Measurements from ENCODE around the gene RBM19.
A peak's percentile ranks its signal among the peaks of the same experiment; 100 is the strongest.

RBM19 gene

GRCh38 chr12:113948151-113948914 is 17.8 kb downstream of the RBM19 start:
- H3K27ac Mint-ChIP-seq, result no peak overlapping the region
- no peaks in the 10 kb centered on the region for H3K9me3 Mint-ChIP-seq
- no peak overlapping the region for H3K4me3 Mint-ChIP-seq
- ATAC-seq (no peak), DNase-seq (no peak)
- no peaks in the 10 kb centered on the region for H3K27me3 Mint-ChIP-seq
- H3K4me1 Mint-ChIP-seq, result no peaks in the 10 kb centered on the region

- Mint-ChIP-seq H3K27ac (peak overlapping the region in 1 of 2 donors; percentile 54), H3K4me3 (no peak overlapping the region), H3K9me3 (no peaks in the 10 kb centered on the region), H3K4me1 (no peaks in the 10 kb centered on the region), H3K27me3 (no peaks in the 10 kb centered on the region)
- ATAC-seq, result no peak
- DNase-seq, result no peak
These were observed 19.9 kb downstream of the RBM19 start for GRCh38 chr12:113946175-113946574.

GRCh38 chr12:113945174-113946173 is 20.7 kb downstream of the RBM19 start:
- H3K27me3 Mint-ChIP-seq, result no peaks in the 10 kb centered on the region
- H3K4me1 Mint-ChIP-seq, result no peaks in the 10 kb centered on the region
- ATAC-seq, result no peak
- H3K4me3 Mint-ChIP-seq, result no peak overlapping the region
- no peak for DNase-seq
- H3K9me3 Mint-ChIP-seq, result no peaks in the 10 kb centered on the region
- H3K27ac Mint-ChIP-seq, result peak overlapping the region in 1 of 2 donors; percentile 54

GRCh38 chr12:113942209-113942608 is 23.9 kb downstream of the RBM19 start:
- no peaks in the 10 kb centered on the region for H3K27me3 Mint-ChIP-seq
- no peaks in the 10 kb centered on the region for H3K9me3 Mint-ChIP-seq
- H3K4me3 Mint-ChIP-seq, result no peak overlapping the region
- H3K27ac Mint-ChIP-seq, result peak overlapping the region in 1 of 2 donors; percentile 87
- no peak for ATAC-seq
- DNase-seq, result no peak
- no peaks in the 10 kb centered on the region for H3K4me1 Mint-ChIP-seq

GRCh38 chr12:113941208-113941486 is 25.0 kb downstream of the RBM19 start:
- no peak for DNase-seq
- Mint-ChIP-seq H3K4me3 (no peak overlapping the region), H3K4me1 (no peaks in the 10 kb centered on the region), H3K27me3 (no peaks in the 10 kb centered on the region), H3K27ac (no peak overlapping the region), H3K9me3 (no peaks in the 10 kb centered on the region)
- no peak for ATAC-seq

GRCh38 chr12:113940357-113941207 is 25.5 kb downstream of the RBM19 start:
- H3K4me1 Mint-ChIP-seq, result no peaks in the 10 kb centered on the region
- ATAC-seq, result no peak
- H3K9me3 Mint-ChIP-seq, result no peaks in the 10 kb centered on the region
- no peak overlapping the region for H3K4me3 Mint-ChIP-seq
- DNase-seq, result no peak
- peak overlapping the region in 1 of 2 donors; percentile 4 for H3K27ac Mint-ChIP-seq
- no peaks in the 10 kb centered on the region for H3K27me3 Mint-ChIP-seq

- Mint-ChIP-seq H3K9me3 (no peaks in the 10 kb centered on the region), H3K27ac (no peak overlapping the region), H3K27me3 (no peaks in the 10 kb centered on the region), H3K4me1 (no peaks in the 10 kb centered on the region), H3K4me3 (no peak overlapping the region)
- no peak for ATAC-seq
- DNase-seq, result no peak
These were observed 26.3 kb downstream of the RBM19 start for GRCh38 chr12:113939867-113940266.

- DNase-seq, result no peak
- Mint-ChIP-seq H3K4me1 (no peaks in the 10 kb centered on the region), H3K27me3 (no peaks in the 10 kb centered on the region), H3K4me3 (no peak overlapping the region), H3K27ac (peak overlapping the region in 1 of 2 donors; percentile 2), H3K9me3 (no peaks in the 10 kb centered on the region)
- no peak for ATAC-seq
These were observed 27.7 kb downstream of the RBM19 start for GRCh38 chr12:113938471-113938870.

- ATAC-seq (no peak), DNase-seq (no peak)
- H3K4me1 Mint-ChIP-seq, result peaks cover 5% of the 10 kb centered on the region
- no peaks in the 10 kb centered on the region for H3K9me3 Mint-ChIP-seq
- H3K27me3 Mint-ChIP-seq, result no peaks in the 10 kb centered on the region
- peak overlapping the region in 1 of 2 donors; percentile 24 for H3K27ac Mint-ChIP-seq
- H3K4me3 Mint-ChIP-seq, result no peak overlapping the region
These were observed 29.7 kb downstream of the RBM19 start for GRCh38 chr12:113936460-113936859.

- ATAC-seq, result no peak
- H3K9me3 Mint-ChIP-seq, result no peaks in the 10 kb centered on the region
- H3K4me3 Mint-ChIP-seq, result no peak overlapping the region
- no peaks in the 10 kb centered on the region for H3K27me3 Mint-ChIP-seq
- H3K27ac Mint-ChIP-seq, result peak overlapping the region in 1 of 2 donors; percentile 84
- peaks cover 12% of the 10 kb centered on the region for H3K4me1 Mint-ChIP-seq
- no peak for DNase-seq
These were observed 30.7 kb downstream of the RBM19 start for GRCh38 chr12:113935459-113935858.

- no peak for ATAC-seq
- H3K27ac Mint-ChIP-seq, result peak overlapping the region; percentile 50 to 84
These were observed 31.2 kb downstream of the RBM19 start for GRCh38 chr12:113934946-113935345.

GRCh38 chr12:113934060-113934814 is 31.9 kb downstream of the RBM19 start:
- DNase-seq, result no peak
- Mint-ChIP-seq H3K27me3 (no peaks in the 10 kb centered on the region), H3K4me1 (peaks cover 24% of the 10 kb centered on the region), H3K4me3 (no peak overlapping the region), H3K27ac (peak overlapping the region; percentile 31 to 35), H3K9me3 (no peaks in the 10 kb centered on the region)
- ATAC-seq, result no peak

More at GRCh38 chr12:113934946-113935345, 31.2 kb downstream of the RBM19 start:
- Mint-ChIP-seq H3K4me3 (no peak overlapping the region), H3K4me1 (peaks cover 17% of the 10 kb centered on the region), H3K9me3 (no peaks in the 10 kb centered on the region), H3K27me3 (no peaks in the 10 kb centered on the region)
- no peak for DNase-seq

GRCh38 chr12:113933201-113933786 is 32.8 kb downstream of the RBM19 start:
- DNase-seq, result no peak
- H3K4me3 Mint-ChIP-seq, result no peak overlapping the region
- H3K27ac Mint-ChIP-seq, result no peak overlapping the region
- ATAC-seq, result no peak
- H3K4me1 Mint-ChIP-seq, result peaks cover 29% of the 10 kb centered on the region
- H3K27me3 Mint-ChIP-seq, result no peaks in the 10 kb centered on the region
- no peaks in the 10 kb centered on the region for H3K9me3 Mint-ChIP-seq

GRCh38 chr12:113932381-113933196 is 33.5 kb downstream of the RBM19 start:
- Mint-ChIP-seq H3K4me1 (peaks cover 29% of the 10 kb centered on the region), H3K27me3 (no peaks in the 10 kb centered on the region)

More at GRCh38 chr12:113932381-113933196, 33.5 kb downstream of the RBM19 start:
- Mint-ChIP-seq H3K9me3 (no peaks in the 10 kb centered on the region), H3K27ac (peak overlapping the region in 1 of 2 donors; percentile 86), H3K4me3 (no peak overlapping the region)
- no peak for DNase-seq
- no peak for ATAC-seq
